Lower leg skin (tissue), 3 donors: ENCODE data around the gene PDGFD.

Source experiments
- CTCF ChIP-seq, 3 donors: fragments of 450-650 bp; IDR thresholded peaks; one replicate each; pipeline ENCODE4 v1.5.1; 2016; ENCODE audit warnings: antibody characterized with exemption in 3 of 3, mild to moderate bottlenecking in 3 of 3, moderate library complexity in 2 of 3
- POLR2A ChIP-seq, 2 donors: fragments of 450-650 bp; IDR thresholded peaks; one replicate each; pipeline ENCODE4 v1.6.1; 2016 to 2017; ENCODE audit warnings: antibody characterized with exemption in 2 of 2, mild to moderate bottlenecking in 1 of 2, moderate library complexity in 1 of 2

GRCh38 chr11:103871923-103872551 lies 291.9 kb downstream of the PDGFD start:
- TF ChIP-seq CTCF (IDR thresholded peaks at IDR 0.05) (no peak), POLR2A (IDR thresholded peaks at IDR 0.05) (no peak)
